AG10803 (cell line): Measurements from ENCODE around the gene BSN.
A peak's percentile ranks its signal among the peaks of the same experiment; 100 is the strongest.

Experiments used
- DNase-seq: peaks from one replicate; pipeline ENCODE4 v3.0.0; 2010; ENCODE audit warnings: low read depth
- H3K4me3 ChIP-seq: 2 replicates; pipeline ENCODE4 v1.5.1; 2011; ENCODE audit warnings: mild to moderate bottlenecking, low read length, control low read depth
- CTCF ChIP-seq: conservative IDR thresholded peaks from 2 replicates; pipeline ENCODE4 v1.5.1; 2011; ENCODE audit warnings: mild to moderate bottlenecking, low read length, control low read depth, inconsistent platforms

Gene BSN

DNA sequence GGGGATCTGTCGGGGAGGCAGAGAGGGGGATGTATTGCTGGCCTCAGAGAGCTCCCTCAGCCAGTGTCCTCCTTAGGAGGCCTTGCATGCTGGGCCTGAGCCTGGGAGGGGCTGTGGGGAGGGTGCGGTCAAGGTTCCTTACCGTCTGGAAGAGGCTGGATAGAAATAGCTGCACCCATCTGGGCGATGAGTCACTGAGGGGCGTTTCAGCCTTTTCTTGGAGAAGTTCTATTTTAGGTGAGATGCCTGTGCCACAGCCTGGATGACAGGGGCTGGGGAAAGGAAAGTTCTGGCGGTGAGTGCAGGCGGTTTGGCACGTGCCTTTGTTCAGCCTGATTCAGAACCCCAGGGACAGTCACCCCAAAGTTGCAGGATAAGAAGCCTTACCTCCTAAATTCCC is 84.2 kb downstream of the BSN start:
- no peak overlapping the region for H3K4me3 ChIP-seq
- TF ChIP-seq CTCF, result no peak
- DNase-seq, result peak; percentile 50

DNA sequence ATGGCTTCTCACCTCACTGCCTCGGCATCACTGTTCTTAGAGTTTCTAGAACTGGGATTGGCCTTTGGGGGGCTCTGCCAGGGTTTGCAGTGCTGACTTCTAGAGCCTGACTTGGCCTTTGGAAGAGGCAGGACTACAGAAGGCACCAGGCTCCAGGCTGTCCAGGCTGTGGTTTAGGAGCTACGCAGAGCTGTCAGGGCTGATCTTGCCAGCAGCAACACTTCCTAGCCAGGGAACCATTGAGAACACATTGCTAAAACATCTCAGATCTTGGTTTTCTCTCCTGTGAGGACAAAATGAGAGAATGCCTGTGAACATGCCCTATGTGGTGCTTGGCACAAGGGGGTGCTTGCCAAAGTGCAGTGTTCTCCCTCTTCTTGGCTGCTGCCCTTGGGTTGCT is 85.3 kb downstream of the BSN start:
- H3K4me3 ChIP-seq, result no peak overlapping the region
- DNase-seq, result peak; percentile 13
- no peak for TF ChIP-seq CTCF

DNA sequence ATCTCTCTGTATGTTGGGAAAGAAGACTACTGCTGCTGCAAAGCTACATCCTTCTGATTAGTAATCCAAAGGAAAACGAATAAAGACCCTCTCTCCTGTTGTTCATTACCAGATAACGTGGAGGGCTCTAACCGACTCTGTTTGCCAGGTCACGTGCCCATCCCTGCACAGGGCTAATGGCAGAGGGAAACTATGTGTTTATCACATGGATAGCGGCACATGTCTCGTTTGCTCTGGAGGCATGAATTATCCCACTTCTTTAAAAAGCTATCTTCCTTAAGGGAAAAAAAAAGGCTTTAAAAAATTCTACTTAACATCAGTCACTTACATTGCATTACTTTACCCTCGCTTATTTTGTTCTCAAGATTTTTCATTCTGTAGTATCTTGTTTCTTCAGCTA is 87.0 kb downstream of the BSN start:
- no peak for TF ChIP-seq CTCF
- H3K4me3 ChIP-seq, result no peak overlapping the region
- no peak for DNase-seq

DNA sequence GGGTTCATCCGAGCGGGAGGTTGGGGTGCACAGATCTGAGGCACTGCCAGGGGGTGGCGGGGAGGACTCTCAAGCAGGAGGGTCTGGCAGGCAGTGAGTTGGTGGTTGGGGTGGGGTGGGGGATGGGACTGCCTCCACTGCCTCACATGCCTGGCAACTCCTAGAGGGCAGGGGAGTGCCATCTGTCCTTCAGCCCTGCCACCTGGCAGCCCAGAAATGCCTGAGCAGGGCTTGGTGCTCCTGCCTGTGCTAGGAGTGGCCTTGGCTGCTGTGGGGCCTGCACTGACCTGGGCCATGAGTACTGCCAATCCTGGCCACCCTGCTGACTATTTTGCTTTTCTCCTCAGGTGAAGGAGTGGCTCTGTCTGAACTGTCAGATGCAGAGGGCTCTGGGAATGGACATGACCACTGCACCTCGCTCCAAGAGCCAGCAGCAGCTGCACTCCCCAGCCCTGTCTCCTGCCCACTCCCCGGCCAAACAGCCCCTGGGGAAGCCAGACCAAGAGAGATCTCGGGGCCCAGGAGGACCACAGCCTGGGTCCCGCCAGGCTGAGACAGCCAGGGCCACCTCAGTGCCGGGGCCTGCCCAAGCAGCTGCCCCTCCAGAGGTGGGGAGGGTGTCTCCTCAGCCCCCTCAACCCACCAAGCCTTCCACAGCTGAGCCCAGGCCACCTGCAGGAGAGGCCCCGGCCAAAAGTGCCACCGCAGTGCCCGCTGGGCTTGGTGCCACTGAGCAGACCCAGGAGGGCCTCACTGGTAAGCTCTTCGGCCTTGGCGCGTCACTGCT is 87.8 kb downstream of the BSN start:
- no peak for DNase-seq
- H3K4me3 ChIP-seq, result no peak overlapping the region

GRCh38 chr3:49642708-49643145 is 88.5 kb downstream of the BSN start:
- TF ChIP-seq CTCF, result no peak
- H3K4me3 ChIP-seq, result no peak overlapping the region
- DNase-seq, result no peak

More for the DNA sequence above, 87.8 kb downstream of the BSN start:
- no peak for TF ChIP-seq CTCF

- TF ChIP-seq CTCF, result no peak
- H3K4me3 ChIP-seq, result no peak overlapping the region
- no peak for DNase-seq
Observed at GRCh38 chr3:49644684-49645083, 90.4 kb downstream of the BSN start.

DNA sequence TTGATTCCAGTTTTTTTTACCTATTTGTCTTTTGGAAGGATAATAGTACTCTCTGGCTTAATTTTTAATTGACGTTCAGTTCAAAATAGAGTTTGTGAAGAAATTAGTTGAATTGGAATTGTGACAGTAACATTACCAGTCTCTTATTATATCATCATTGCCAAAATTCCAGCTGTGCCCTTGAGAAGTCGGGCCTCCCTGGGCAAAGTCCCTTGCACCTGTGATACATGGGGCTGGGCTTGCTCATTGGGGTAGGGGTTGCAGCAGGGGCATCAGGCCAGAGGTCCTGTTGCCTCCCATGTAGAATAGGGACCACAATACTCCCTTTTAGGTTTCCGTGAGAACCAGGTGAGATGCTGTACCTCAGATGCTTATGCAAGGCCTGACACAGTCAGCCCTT is 92.0 kb downstream of the BSN start:
- no peak for TF ChIP-seq CTCF
- DNase-seq, result no peak

More for the DNA sequence above, 92.0 kb downstream of the BSN start:
- H3K4me3 ChIP-seq, result no peak overlapping the region
